DMS114 treated with DMSO at 0.1 percent for 48 hours (cell line): ENCODE data around the gene DIP2B.

Experiments
- DNase-seq: peaks from one replicate; lab custom pipeline; 2025; ENCODE audit not compliant: unreplicated experiment; lab: John Stamatoyannopoulos, UW

The DIP2B gene

GRCh38 chr12:50611021-50611744 lies 106.4 kb downstream of the DIP2B start:
- no peak for DNase-seq

GRCh38 chr12:50612882-50613281 lies 108.1 kb downstream of the DIP2B start:
- DNase-seq, result no peak

GRCh38 chr12:50613463-50613862 lies 108.7 kb downstream of the DIP2B start:
- DNase-seq, result no peak

- DNase-seq, result no peak
These were observed 109.5 kb downstream of the DIP2B start for GRCh38 chr12:50614167-50614759.

- no peak for DNase-seq
These were observed 110.5 kb downstream of the DIP2B start for GRCh38 chr12:50615145-50615906.

GRCh38 chr12:50615907-50616296 lies 111.1 kb downstream of the DIP2B start:
- no peak for DNase-seq

- DNase-seq, result no peak
These were observed 112.9 kb downstream of the DIP2B start for GRCh38 chr12:50617657-50618056.

- DNase-seq, result no peak
These were observed 114.3 kb downstream of the DIP2B start for GRCh38 chr12:50618864-50619609.

GRCh38 chr12:50619610-50619958 lies 114.8 kb downstream of the DIP2B start:
- DNase-seq, result no peak

- no peak for DNase-seq
These were observed 115.6 kb downstream of the DIP2B start for GRCh38 chr12:50620109-50620977.

GRCh38 chr12:50620978-50621360 lies 116.2 kb downstream of the DIP2B start:
- DNase-seq, result no peak

- no peak for DNase-seq
These were observed 116.9 kb downstream of the DIP2B start for GRCh38 chr12:50621399-50622300.

- DNase-seq, result no peak
These were observed 120.5 kb downstream of the DIP2B start for GRCh38 chr12:50625029-50625925.

GRCh38 chr12:50626026-50626425 lies 121.2 kb downstream of the DIP2B start:
- no peak for DNase-seq

- no peak for DNase-seq
These were observed 122.7 kb downstream of the DIP2B start for GRCh38 chr12:50627491-50627890.

- no peak for DNase-seq
These were observed 123.6 kb downstream of the DIP2B start for GRCh38 chr12:50628394-50628793.

GRCh38 chr12:50633955-50634354 lies 129.2 kb downstream of the DIP2B start:
- no peak for DNase-seq

- no peak for DNase-seq
These were observed 129.6 kb downstream of the DIP2B start for GRCh38 chr12:50634379-50634778.

GRCh38 chr12:50635364-50635763 lies 130.6 kb downstream of the DIP2B start:
- DNase-seq, result no peak
